ENCODE results near the gene ENAH. TPM values are rescaled to one million over a fixed set of nuclear protein-coding genes. Genes with fewer than 3 reads are reported as not detected.
A peak's percentile ranks its signal among the peaks of the same experiment; 100 is the strongest.

Gene ENAH
- total and polyA plus RNA-seq, 9 of the 15 experiments (the other 6 are each of a cell fraction or from before 2014, with no cell fraction given) = 0.03 to 1.2 (median 0.15) TPM

GRCh38 chr1:225451840-225452515 lies 200.9 kb downstream of the ENAH start:
- no peak for ATAC-seq
- no peak overlapping the region for H3K4me2 ChIP-seq (ENCODE audit: insufficient read depth, low read length)
- no peaks in the 10 kb centered on the region for H3K36me3 ChIP-seq (ENCODE audit: control insufficient read depth, insufficient read depth, low read length)
- TF ChIP-seq ZBTB33 (CRISPR knock-in tag; IDR thresholded peaks at IDR 0.05) (peak; percentile 34; the same call in 1 of the 2 replicates), NFE2 (IDR thresholded peaks at IDR 0.05; ENCODE audit: low read depth) (no peak)
- BruUV-seq (replicated peaks) = no TSS peak
- H3K9ac ChIP-seq (ENCODE audit: insufficient read depth in 1 of 2, low read depth in 2 of 2, low read length in 2 of 2) = peak overlapping the region in 1 of 2 experiments; percentile 47; a peak in 1 of 4 replicates
- ChIA-PET CTCF (ENCODE audit: low intra/inter-chr PET ratio) (no interaction called here), POLR2A (no interaction called here)
- no peaks in the 10 kb centered on the region for H3K9me1 ChIP-seq (ENCODE audit: control insufficient read depth, insufficient read depth, low read length)
- 83% methylated on average over 20 of the region's 25 CpGs for WGBS (ENCODE audit: insufficient coverage, low coverage, missing lambda C conversion rate)
- H3K27ac ChIP-seq (ENCODE audit: extremely low read depth, low read depth, low read length) = no peak overlapping the region
- H2AFZ ChIP-seq (ENCODE audit: low read depth, low read length) = no peak overlapping the region
- H3K4me3 ChIP-seq = no peak overlapping the region
- no peaks in the 10 kb centered on the region for H3K9me3 ChIP-seq (replicated peaks; ENCODE audit: control insufficient read depth, insufficient read depth, low read depth, low read length)
- H4K20me1 ChIP-seq (replicated peaks; ENCODE audit: control insufficient read depth, insufficient read depth, low read length) = no peaks in the 10 kb centered on the region
- FAIRE-seq = no peak
- DNase-seq (ENCODE audit: extremely low read depth in 1 of 4, low spot score in 3 of 4) = no peak
- no peaks in the 10 kb centered on the region for H3K27me3 ChIP-seq (ENCODE audit: control insufficient read depth in 2 of 2, insufficient read depth in 2 of 2, low read length in 2 of 2)
- no peaks in the 10 kb centered on the region for H3K79me2 ChIP-seq (ENCODE audit: control insufficient read depth, insufficient read depth, low read length)
- intact Hi-C loops (cut with micrococcal nuclease) (no loop called here), in situ Hi-C loops (cut with MboI) (no loop called here)
- H3K4me1 ChIP-seq (replicated peaks in 1 of 2; ENCODE audit: control insufficient read depth in 2 of 2, insufficient read depth in 2 of 2, low read length in 2 of 2) = peaks cover 7 to 11% of the 10 kb centered on the region in 2 experiments; a peak in 3 of 5 replicates

GRCh38 chr1:225451340-225451739 lies 201.6 kb downstream of the ENAH start:
- no peak for DNase-seq (ENCODE audit: extremely low read depth in 1 of 4, low spot score in 3 of 4)
- H3K27ac ChIP-seq (ENCODE audit: extremely low read depth, low read depth, low read length) = no peak overlapping the region
- no TSS peak for BruUV-seq (replicated peaks)
- FAIRE-seq = no peak
- WGBS (ENCODE audit: insufficient coverage, low coverage, missing lambda C conversion rate) = 66% methylated on average over 6 of the region's 6 CpGs
- in situ Hi-C loops (cut with MboI) (no loop called here), intact Hi-C loops (cut with micrococcal nuclease) (no loop called here)
- no peak for ATAC-seq
- no peak overlapping the region for H3K4me2 ChIP-seq (ENCODE audit: insufficient read depth, low read length)
- H3K9me3 ChIP-seq (replicated peaks; ENCODE audit: control insufficient read depth, insufficient read depth, low read depth, low read length) = no peaks in the 10 kb centered on the region
- ChIA-PET POLR2A (interaction anchor here (1.0 to 1.4 kb wide), 2 partner anchors 9 to 24 kb away, joined by 3 read pairs; no protein-coding TSS in a partner anchor), CTCF (ENCODE audit: low intra/inter-chr PET ratio) (no interaction called here)
- peaks cover 7 to 11% of the 10 kb centered on the region in 2 experiments; a peak in 3 of 5 replicates for H3K4me1 ChIP-seq (replicated peaks in 1 of 2; ENCODE audit: control insufficient read depth in 2 of 2, insufficient read depth in 2 of 2, low read length in 2 of 2)
- H3K9ac ChIP-seq (ENCODE audit: insufficient read depth in 1 of 2, low read depth in 2 of 2, low read length in 2 of 2) = no peak overlapping the region
- H3K4me3 ChIP-seq = no peak overlapping the region
- H3K27me3 ChIP-seq (ENCODE audit: control insufficient read depth in 2 of 2, insufficient read depth in 2 of 2, low read length in 2 of 2) = no peaks in the 10 kb centered on the region
- H3K9me1 ChIP-seq (ENCODE audit: control insufficient read depth, insufficient read depth, low read length) = no peaks in the 10 kb centered on the region
- no peaks in the 10 kb centered on the region for H4K20me1 ChIP-seq (replicated peaks; ENCODE audit: control insufficient read depth, insufficient read depth, low read length)
- no peak overlapping the region for H2AFZ ChIP-seq (ENCODE audit: low read depth, low read length)
- H3K36me3 ChIP-seq (ENCODE audit: control insufficient read depth, insufficient read depth, low read length) = no peaks in the 10 kb centered on the region
- H3K79me2 ChIP-seq (ENCODE audit: control insufficient read depth, insufficient read depth, low read length) = no peaks in the 10 kb centered on the region
- TF ChIP-seq SMC3 (conservative IDR thresholded peaks at IDR 0.05; ENCODE audit: insufficient read depth, low read depth, low read length) (no peak), NFE2L1 (tag; IDR thresholded peaks at IDR 0.05; ENCODE audit: borderline replicate concordance, low read depth) (no peak), ZNF133 (CRISPR knock-in tag; IDR thresholded peaks at IDR 0.05) (no peak), NCOA4 (IDR thresholded peaks at IDR 0.05; ENCODE audit: partially characterized antibody) (no peak), PHF8 (IDR thresholded peaks at IDR 0.05; ENCODE audit: borderline replicate concordance, low read length) (no peak)
